H1 (cell line): ENCODE results near the gene CAMTA1. TPM values are rescaled to one million over a fixed set of nuclear protein-coding genes. Genes with fewer than 3 reads are reported as not detected.

ENCODE experiments used
- CTCF ChIA-PET: fragments of 300-600 bp; sonication (Branson Sonifier 250); formaldehyde crosslinking; loops from one replicate; lab custom pipeline; 2021; ENCODE audit not compliant: partially characterized antibody; lab: Charles Lee
- POLR2A ChIA-PET: fragments of 300-600 bp; sonication (Branson Sonifier 250); formaldehyde crosslinking; loops from one replicate; lab custom pipeline; 2021; ENCODE audit warnings: inconsistent platforms; ENCODE audit not compliant: partially characterized antibody; lab: Charles Lee
- DNase-seq, 2 experiments: peaks; one replicate each; pipeline versions ENCODE4 v3.0.0 to v3.0.0-alpha.2; 2010 to 2022; ENCODE audit warnings: low spot score in 2 of 2, low read depth in 1 of 2, mixed read lengths in 1 of 2
- FAIRE-seq: peaks from 2 replicates; lab custom pipeline; 2011; peaks lifted over from hg19 to GRCh38; lab: Jason Lieb, UNC
- H2AFZ ChIP-seq: 2 replicates; pipeline ENCODE4 v1.8.1; 2012; ENCODE audit warnings: low read length, inconsistent platforms
- H2AK5ac ChIP-seq: 2 replicates; pipeline ENCODE4 v1.6.1; 2013; ENCODE audit warnings: low read depth, low read length
- H2BK120ac ChIP-seq: replicated peaks from 2 replicates; pipeline ENCODE3; 2013; ENCODE audit warnings: low read depth, low read length, inconsistent platforms
- H2BK12ac ChIP-seq: 2 replicates; pipeline ENCODE4 v1.6.1; 2013; ENCODE audit warnings: low read depth, low read length
- H2BK15ac ChIP-seq: 2 replicates; pipeline ENCODE4 v1.6.1; 2013; ENCODE audit warnings: low read length
- H2BK20ac ChIP-seq: 2 replicates; pipeline ENCODE4 v1.6.1; 2013; ENCODE audit warnings: low read length
- H2BK5ac ChIP-seq: 2 replicates; pipeline ENCODE4 v1.6.1; 2013; ENCODE audit warnings: low read depth, low read length
- H3K14ac ChIP-seq: 2 replicates; pipeline ENCODE4 v1.6.1; 2013; ENCODE audit warnings: inconsistent platforms; ENCODE audit not compliant: insufficient read length
- H3K18ac ChIP-seq: 2 replicates; pipeline ENCODE4 v1.6.1; 2013; ENCODE audit warnings: low read length; ENCODE audit errors: extremely low read depth
- H3K23ac ChIP-seq: 2 replicates; pipeline ENCODE4 v1.6.1; 2013; ENCODE audit warnings: inconsistent platforms; ENCODE audit not compliant: insufficient read length
- H3K23me2 ChIP-seq: 2 replicates; pipeline ENCODE4 v1.6.1; 2013; ENCODE audit warnings: low read depth, low read length
- H3K27ac ChIP-seq: 2 replicates; pipeline ENCODE4 v1.6.1; 2011; ENCODE audit warnings: low read depth, low read length, inconsistent platforms
- H3K27me3 ChIP-seq, 4 experiments: replicated peaks in 1 of 4; 1 replicate in 1 of 4; 2 replicates in 3 of 4; pipeline versions ENCODE4 v1.6.1 to v1.8.1; 2011 to 2013; ENCODE audit warnings: low read length in 3 of 4, mild to moderate bottlenecking in 3 of 4, inconsistent platforms in 2 of 4, mixed read lengths in 2 of 4, moderate library complexity in 1 of 4; ENCODE audit not compliant: control insufficient read depth in 3 of 4, insufficient read depth in 3 of 4; ENCODE audit errors: extremely low read depth in 1 of 4
- H3K36me3 ChIP-seq, 4 experiments: 2 replicates each; pipeline versions ENCODE4 v1.6.1 to v1.8.1; 2011 to 2013; ENCODE audit warnings: mild to moderate bottlenecking in 4 of 4, low read length in 3 of 4, moderate library complexity in 2 of 4, control low read depth in 1 of 4, inconsistent platforms in 1 of 4; ENCODE audit not compliant: insufficient read depth in 4 of 4, control insufficient read depth in 2 of 4
- H3K4ac ChIP-seq: replicated peaks from 2 replicates; pipeline ENCODE3; 2013; ENCODE audit warnings: low read length, low read depth, mixed read lengths, inconsistent platforms; ENCODE audit not compliant: insufficient read length
- H3K4me1 ChIP-seq, 4 experiments: replicated peaks in 1 of 4; 1 replicate in 1 of 4; 2 replicates in 3 of 4; pipeline versions ENCODE4 v1.6.1 to v1.8.1; 2011 to 2013; ENCODE audit warnings: low read length in 3 of 4, inconsistent platforms in 2 of 4, mixed read lengths in 1 of 4; ENCODE audit not compliant: insufficient read depth in 4 of 4, control insufficient read depth in 3 of 4
- H3K4me2 ChIP-seq, 2 experiments: 2 replicates each; pipeline versions ENCODE4 v1.6.1 to v1.8.1; 2011 to 2013; ENCODE audit warnings: low read depth in 2 of 2, low read length in 2 of 2, control low read depth in 1 of 2, inconsistent platforms in 1 of 2, mild to moderate bottlenecking in 1 of 2; ENCODE audit not compliant: insufficient read depth in 1 of 2
- H3K4me3 ChIP-seq, 4 experiments: fragments of 200-600, 300-600 bp in 1 of 4; sonication (generic), shearing (Covaris generic), sonication (Bioruptor Twin) in 1 of 4; 2 replicates each; pipeline versions ENCODE4 v1.5.1 to v1.8.1; 2011 to 2016; ENCODE audit warnings: low read length in 4 of 4, low read depth in 3 of 4, control low read depth in 2 of 4, inconsistent platforms in 2 of 4, mild to moderate bottlenecking in 2 of 4, mixed read lengths in 1 of 4, moderate library complexity in 1 of 4; ENCODE audit not compliant: insufficient read depth in 2 of 4; ENCODE audit errors: extremely low read depth in 1 of 4
- H3K56ac ChIP-seq: replicated peaks from 2 replicates; pipeline ENCODE3; 2013; ENCODE audit warnings: low read depth, mild to moderate bottlenecking, mixed read lengths, low read length, inconsistent platforms; ENCODE audit not compliant: insufficient read length
- H3K79me1 ChIP-seq: 2 replicates; pipeline ENCODE4 v1.6.1; 2013; ENCODE audit warnings: low read depth, low read length, control low read depth
- H3K79me2 ChIP-seq, 2 experiments: 2 replicates each; pipeline versions ENCODE4 v1.6.1 to v1.8.1; 2012 to 2013; ENCODE audit warnings: low read length in 2 of 2, mild to moderate bottlenecking in 2 of 2, inconsistent platforms in 1 of 2; ENCODE audit not compliant: insufficient read depth in 2 of 2, control insufficient read depth in 1 of 2
- H3K9ac ChIP-seq, 4 experiments: replicated peaks in 1 of 4; 1 replicate in 1 of 4; 2 replicates in 3 of 4; pipeline versions ENCODE4 v1.6.1 to v1.8.1; 2011 to 2013; ENCODE audit warnings: low read depth in 3 of 4, low read length in 3 of 4, control low read depth in 2 of 4, mild to moderate bottlenecking in 2 of 4, moderate library complexity in 2 of 4, inconsistent platforms in 1 of 4; ENCODE audit errors: extremely low read depth in 1 of 4
- H3K9me3 ChIP-seq, 2 experiments: 2 replicates each; pipeline versions ENCODE4 v1.6.1 to v1.8.1; 2012 to 2013; ENCODE audit warnings: mild to moderate bottlenecking in 2 of 2, moderate library complexity in 2 of 2, control low read depth in 1 of 2, inconsistent platforms in 1 of 2, low read depth in 1 of 2, low read length in 1 of 2, mixed read lengths in 1 of 2; ENCODE audit not compliant: insufficient read depth in 2 of 2
- H4K20me1 ChIP-seq, 2 experiments: replicated peaks in 1 of 2; 2 replicates each; pipeline versions ENCODE3 to v1.8.1; 2011 to 2013; ENCODE audit warnings: inconsistent platforms in 2 of 2, low read length in 2 of 2, mild to moderate bottlenecking in 1 of 2; ENCODE audit not compliant: insufficient read depth in 2 of 2, control insufficient read depth in 1 of 2
- H4K5ac ChIP-seq: 2 replicates; pipeline ENCODE4 v1.6.1; 2013; ENCODE audit warnings: low read length, low read depth, mixed read lengths, inconsistent platforms; ENCODE audit not compliant: insufficient read length
- H4K8ac ChIP-seq: 2 replicates; pipeline ENCODE4 v1.8.0; 2013; ENCODE audit warnings: mild to moderate bottlenecking, moderate library complexity, low read length, inconsistent platforms; ENCODE audit not compliant: insufficient read depth; ENCODE audit errors: extremely low read depth
- H4K91ac ChIP-seq: replicated peaks from 2 replicates; pipeline ENCODE3; 2013; ENCODE audit warnings: low read length, mixed read lengths, inconsistent platforms; ENCODE audit not compliant: insufficient read length
- BRCA1 ChIP-seq: IDR thresholded peaks from 2 replicates; pipeline ENCODE4 v1.6.1; 2012; ENCODE audit warnings: low read depth, low read length, improper control_type of control experiment
- CEBPB ChIP-seq: IDR thresholded peaks from 2 replicates; pipeline ENCODE4 v1.6.1; 2012; ENCODE audit warnings: low read depth, low read length
- CHD2 ChIP-seq: IDR thresholded peaks from 2 replicates; pipeline ENCODE4 v1.6.1; 2012; ENCODE audit warnings: low read length, improper control_type of control experiment
- RFX5 ChIP-seq: IDR thresholded peaks from 2 replicates; pipeline ENCODE4 v1.6.1; 2011; ENCODE audit warnings: low read depth, low read length, improper control_type of control experiment, borderline replicate concordance
- SAP30 ChIP-seq: fragments of 300-600 bp; sonication (generic); IDR thresholded peaks from 2 replicates; pipeline ENCODE4 v1.7.1; 2012; ENCODE audit warnings: low read length, moderate library complexity, mild to moderate bottlenecking, inconsistent platforms; ENCODE audit not compliant: insufficient read depth, insufficient replicate concordance
- SP2 ChIP-seq: IDR thresholded peaks from 2 replicates; pipeline ENCODE4 v1.6.1; 2012; ENCODE audit warnings: mild to moderate bottlenecking, low read length, inconsistent platforms
- SRF ChIP-seq: IDR thresholded peaks from 2 replicates; pipeline ENCODE4 v1.6.1; 2011; ENCODE audit warnings: mild to moderate bottlenecking, low read depth, low read length, moderate library complexity
- TCF12 ChIP-seq: IDR thresholded peaks from 2 replicates; pipeline ENCODE4 v1.6.1; 2011; ENCODE audit warnings: low read depth, mild to moderate bottlenecking, low read length
- WGBS, 2 experiments: shearing (Covaris generic) in 1 of 2; methylation state at CpG; one replicate each; pipeline versions ENCODE4 v1.1.6 to v1.1.7; 2013 to 2015; ENCODE audit warnings: low lambda C conversion rate in 2 of 2, mixed read lengths in 2 of 2, inconsistent platforms in 1 of 2, low coverage in 1 of 2, missing lambda C conversion rate in 1 of 2; ENCODE audit not compliant: insufficient replicate concordance in 2 of 2, insufficient coverage in 1 of 2, insufficient read length in 1 of 2; ENCODE audit errors: extremely low coverage in 1 of 2, missing lambda C conversion rate in 1 of 2; 5-methylcytosine and 5-hydroxymethylcytosine counted together
- polyA plus RNA-seq, 7 experiments: library from polyadenylated mRNA; depleted of rRNA in 3 of 7; stranded (reverse) in 5 of 7; unstranded in 2 of 7; fragments of >200 nt in 5 of 7; fragments of 200-250 nt in 2 of 7; gene quantifications; 1 replicate in 5 of 7; 2 replicates in 1 of 7; 4 replicates in 1 of 7; pipeline versions ENCODE4 v1.2.1 to v1.2.3, GENCODE V29; 2011 to 2013; ENCODE audit warnings: missing spikeins in 2 of 7, mixed read lengths in 2 of 7
- total RNA-seq: library from RNA; stranded (reverse); fragmentation: NEBNext Ultra II Directional; extraction: Animal tissue kit (Norgen Biotek cat#: 25700); gene quantifications from 2 replicates; pipeline ENCODE4 v1.2.1, GENCODE V29; 2021

Gene CAMTA1
- total and polyA plus RNA-seq, 2 of the 8 experiments (the other 6 are each of a cell fraction or from before 2014, with no cell fraction given): 65.0 to 119 TPM

DNA sequence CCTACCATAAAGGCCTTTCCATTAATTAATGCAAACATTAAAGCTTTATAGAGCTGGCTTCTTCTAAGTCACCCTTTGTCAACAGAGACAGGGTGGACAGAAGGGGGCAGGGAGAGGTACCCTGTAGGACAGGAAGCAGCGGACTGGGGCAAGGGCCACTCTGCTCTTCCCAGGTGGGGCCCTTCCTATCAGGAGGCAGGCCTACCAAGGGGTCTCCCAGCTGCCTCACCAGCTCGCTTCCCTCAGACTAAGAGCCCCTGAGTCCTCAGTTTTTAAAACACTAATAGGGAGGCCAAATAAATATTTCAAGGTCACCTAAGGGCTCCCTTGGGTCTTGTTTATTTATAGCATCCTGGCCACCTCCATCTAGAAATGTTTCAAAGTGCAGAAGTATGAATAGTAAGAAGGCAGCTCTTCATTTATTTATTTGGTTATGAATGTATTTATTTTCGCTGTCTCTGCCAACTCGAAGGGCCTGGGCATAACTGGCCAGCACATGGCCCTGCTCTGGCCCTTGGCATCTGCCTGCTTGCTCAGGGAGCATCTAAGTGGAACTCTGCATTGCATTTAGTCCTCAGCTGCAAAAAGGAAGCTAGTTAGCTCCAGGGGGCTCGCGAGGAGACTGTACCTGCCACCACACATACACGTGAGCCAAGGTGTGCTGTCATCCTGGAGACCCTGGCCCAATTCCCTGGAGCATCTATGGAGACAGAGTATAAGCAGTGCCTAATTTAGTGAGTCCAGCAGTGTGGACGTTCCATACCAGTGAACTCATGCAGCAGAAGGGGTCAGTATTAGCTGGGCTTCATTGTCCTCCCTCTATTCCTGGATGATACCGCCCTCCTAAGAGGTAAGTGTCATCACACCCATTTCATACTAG is 590.8 kb downstream of the CAMTA1 start:
- H2BK15ac ChIP-seq: peak overlapping the region; percentile 1; the same call in 1 of the 2 replicates
- H3K4ac ChIP-seq: no peak overlapping the region
- no peaks in the 10 kb centered on the region for H3K36me3 ChIP-seq
- no peak overlapping the region for H3K18ac ChIP-seq
- WGBS, 2 experiments: 94% methylated on average over 9 of the region's 9 CpGs; no CpG with 5 or more reads in 1 of the 2 experiments
- no peaks in the 10 kb centered on the region for H3K9me3 ChIP-seq
- no peak overlapping the region for H3K4me3 ChIP-seq
- H2AK5ac ChIP-seq: peak overlapping the region; percentile 70; the same call in 1 of the 2 replicates
- H3K23me2 ChIP-seq: no peaks in the 10 kb centered on the region
- no peak overlapping the region for H3K56ac ChIP-seq
- FAIRE-seq (no peak), DNase-seq (no peak)
- no peak overlapping the region for H2BK20ac ChIP-seq
- no peak overlapping the region for H2BK5ac ChIP-seq
- H2BK12ac ChIP-seq: no peak overlapping the region
- H3K27me3 ChIP-seq: no peaks in the 10 kb centered on the region
- TF ChIP-seq CEBPB: no peak
- TF ChIP-seq CHD2: no peak
- TF ChIP-seq BRCA1: no peak
- TF ChIP-seq SRF: no peak
- no peak for TF ChIP-seq RFX5
- TF ChIP-seq SAP30: no peak
- TF ChIP-seq SP2: no peak
- TF ChIP-seq TCF12: no peak
- ChIA-PET POLR2A (no interaction called here), CTCF (interaction anchor here (1.0 to 1.7 kb wide), 4 partner anchors 10 to 51 kb away, joined by 3 to 5 read pairs (median 3); no protein-coding TSS in a partner anchor)
- H3K4me2 ChIP-seq: no peak overlapping the region
- no peak overlapping the region for H3K27ac ChIP-seq
- H3K9ac ChIP-seq: no peak overlapping the region
- no peak overlapping the region for H3K14ac ChIP-seq
- no peak overlapping the region for H3K23ac ChIP-seq
- no peaks in the 10 kb centered on the region for H3K79me1 ChIP-seq
- no peaks in the 10 kb centered on the region for H3K79me2 ChIP-seq
- H4K8ac ChIP-seq: no peak overlapping the region; the same call in 1 of the 2 replicates
- H2AFZ ChIP-seq: no peak overlapping the region
- peaks cover 4 to 26% (median 12%) of the 10 kb centered on the region in 4 experiments; a peak in 6 of 7 replicates for H3K4me1 ChIP-seq
- no peak overlapping the region for H2BK120ac ChIP-seq
- H4K91ac ChIP-seq: no peak overlapping the region
- H4K5ac ChIP-seq: no peak overlapping the region
- H4K20me1 ChIP-seq: no peaks in the 10 kb centered on the region
